NCI-H2107 treated with DMSO at 0.1 percent for 48 hours (cell line): ENCODE measurements around the gene SCAANT1.

Experiments used
- DNase-seq: peaks from one replicate; lab custom pipeline; 2025; ENCODE audit not compliant: unreplicated experiment; lab: John Stamatoyannopoulos, UW

Gene SCAANT1

GRCh38 chr3:63905731-63906620, 6.2 kb downstream of the SCAANT1 start:
- DNase-seq: no peak

- DNase-seq: peak; percentile 36
These were observed 11.7 kb downstream of the SCAANT1 start for GRCh38 chr3:63900459-63900858.

- no peak for DNase-seq
These were observed 12.2 kb downstream of the SCAANT1 start for GRCh38 chr3:63900010-63900409.

DNA sequence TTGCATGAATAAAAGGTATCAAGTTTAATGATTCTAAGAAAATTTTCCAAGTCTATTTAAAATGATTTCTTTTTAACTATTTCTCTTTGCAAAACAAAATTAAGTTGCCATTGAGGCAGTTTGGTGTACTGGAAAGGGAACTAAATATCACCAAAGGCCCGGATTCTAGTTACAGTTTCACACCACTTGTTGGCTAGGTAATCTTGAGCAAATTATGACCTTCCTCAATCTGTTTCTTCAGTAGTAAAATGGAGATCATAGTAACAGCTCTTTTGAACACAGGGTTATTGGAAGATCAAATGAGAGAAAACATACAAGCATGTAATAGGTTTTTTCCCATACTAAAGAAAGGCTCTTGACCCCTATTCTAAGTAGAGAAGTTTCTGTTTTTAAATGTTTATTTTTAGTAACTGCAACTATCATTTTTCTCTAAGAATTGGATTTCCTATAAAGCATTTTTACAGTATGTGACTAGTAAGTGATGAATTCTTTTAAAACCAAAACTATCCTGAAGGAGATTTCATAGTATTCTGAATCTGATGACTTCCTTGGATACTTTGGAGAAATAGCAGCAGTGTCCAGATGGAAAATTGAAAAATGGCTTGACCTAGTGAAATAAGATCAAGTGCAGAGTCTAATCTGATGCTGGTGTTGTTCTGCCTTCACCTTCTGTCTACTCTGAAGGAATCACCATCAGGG, 15.7 kb downstream of the SCAANT1 start:
- no peak for DNase-seq

- no peak for DNase-seq
These were observed 16.6 kb downstream of the SCAANT1 start for GRCh38 chr3:63895422-63896189.

DNA sequence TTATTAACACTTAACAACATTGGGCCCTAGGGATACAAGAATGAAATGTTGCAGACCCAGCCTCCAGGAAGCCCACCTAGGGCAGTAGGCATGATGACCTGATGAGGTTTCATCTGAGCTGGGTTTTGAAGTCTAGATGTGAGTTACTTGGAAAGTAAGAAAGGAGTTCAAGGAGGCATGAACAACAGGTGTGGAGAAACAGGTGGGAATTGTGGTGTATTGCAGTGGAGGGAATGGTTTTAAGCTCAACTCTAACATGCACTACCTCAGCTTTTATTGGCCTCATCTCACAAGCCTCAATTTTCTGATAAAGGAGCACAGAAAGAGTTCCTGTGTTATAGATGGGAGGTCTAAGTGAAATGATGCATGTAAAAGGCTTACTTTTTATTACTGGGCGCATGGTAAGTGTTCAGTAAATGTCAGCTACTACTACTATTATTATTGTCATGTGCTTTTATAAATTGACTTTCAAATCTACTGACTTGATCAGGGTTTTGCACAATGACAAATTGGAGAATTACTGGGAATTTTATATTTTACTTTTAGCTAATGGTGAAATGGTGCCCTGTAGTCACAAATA, 19.3 kb downstream of the SCAANT1 start:
- no peak for DNase-seq

DNA sequence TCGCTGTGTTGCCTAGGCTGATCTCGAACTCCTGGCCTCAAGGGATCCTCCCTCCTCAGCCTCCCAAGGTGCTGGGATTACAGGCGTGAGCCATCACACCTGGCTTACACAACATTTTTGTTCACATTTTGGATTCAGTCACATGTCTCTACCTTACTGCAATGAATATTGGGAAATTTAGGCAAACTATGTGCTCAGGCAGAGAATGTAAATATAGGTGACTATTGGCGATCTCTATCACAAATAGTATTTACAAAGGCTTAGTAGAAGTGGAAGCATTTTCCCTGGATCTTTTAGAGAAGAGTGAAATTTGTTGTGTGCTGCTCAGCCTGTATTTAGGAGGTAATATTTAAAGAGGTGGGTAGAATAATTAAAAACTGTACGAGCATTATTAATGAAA, 20.7 kb downstream of the SCAANT1 start:
- no peak for DNase-seq

DNA sequence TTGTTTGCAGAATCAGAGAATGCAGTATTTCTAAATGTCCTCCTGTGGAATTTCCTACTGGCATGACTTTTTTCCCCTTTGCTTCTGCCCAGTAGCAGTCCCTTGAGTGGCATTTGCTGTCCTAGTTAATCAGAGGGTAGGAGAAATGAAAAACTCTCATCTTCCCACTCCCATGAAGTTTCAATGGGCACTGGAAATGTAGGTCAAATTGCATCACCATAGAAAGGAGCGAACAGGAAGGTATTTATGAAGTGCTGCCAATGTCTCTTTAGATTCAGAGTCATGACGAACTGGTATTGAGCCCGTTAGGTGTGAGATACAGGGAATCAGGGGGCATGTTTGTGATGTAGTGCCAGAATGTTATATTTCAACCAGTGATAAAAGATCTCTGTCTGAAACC, 25.3 kb downstream of the SCAANT1 start:
- DNase-seq: no peak

- no peak for DNase-seq
These were observed 31.5 kb downstream of the SCAANT1 start for GRCh38 chr3:63880653-63881052.

GRCh38 chr3:63878394-63879060, 33.7 kb downstream of the SCAANT1 start:
- no peak for DNase-seq

- DNase-seq: no peak
These were observed 34.3 kb downstream of the SCAANT1 start for GRCh38 chr3:63877737-63878393.

DNA sequence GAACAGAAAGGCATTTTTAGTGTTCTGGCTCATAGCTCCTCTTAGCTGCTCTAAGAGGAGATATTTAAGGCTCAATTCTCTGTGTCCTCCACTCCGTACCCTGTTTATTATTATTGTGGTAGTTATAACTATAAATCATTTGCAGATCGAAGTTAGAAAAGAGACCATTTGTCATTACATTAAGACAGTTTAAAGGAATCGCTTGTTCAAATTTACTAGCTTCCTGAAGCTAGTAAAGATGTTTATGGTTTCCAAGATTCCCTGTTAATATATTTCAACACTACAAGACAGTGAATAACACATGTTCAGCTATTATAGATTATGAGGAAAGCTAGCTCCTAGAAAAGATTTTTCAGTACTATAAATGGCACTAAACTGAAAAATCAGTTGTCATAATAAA, 35.9 kb downstream of the SCAANT1 start:
- no peak for DNase-seq

- DNase-seq: no peak
These were observed 36.7 kb downstream of the SCAANT1 start for GRCh38 chr3:63875510-63875909.

DNA sequence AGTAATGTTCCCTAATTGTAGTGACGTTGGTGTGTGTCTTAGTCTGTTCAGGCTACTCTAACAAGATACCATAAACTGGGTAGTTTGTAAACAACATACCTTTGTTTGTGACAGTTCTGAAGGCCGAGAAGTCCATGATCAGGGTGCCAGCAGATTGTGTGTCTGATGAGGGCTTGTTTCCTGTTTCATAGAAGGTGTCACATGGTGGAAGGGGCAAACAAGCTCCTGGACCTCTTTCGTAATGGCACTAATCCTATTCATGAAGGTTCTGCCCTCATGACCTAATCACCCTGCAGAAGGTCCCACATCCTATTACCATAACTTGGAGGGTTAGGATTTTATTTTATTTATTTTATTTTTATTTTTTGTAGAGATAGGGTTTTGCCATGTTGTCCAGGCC, 37.4 kb downstream of the SCAANT1 start:
- no peak for DNase-seq

GRCh38 chr3:63872135-63872924, 39.9 kb downstream of the SCAANT1 start:
- no peak for DNase-seq

GRCh38 chr3:63870615-63871005, 41.6 kb downstream of the SCAANT1 start:
- DNase-seq: peak; percentile 14

DNA sequence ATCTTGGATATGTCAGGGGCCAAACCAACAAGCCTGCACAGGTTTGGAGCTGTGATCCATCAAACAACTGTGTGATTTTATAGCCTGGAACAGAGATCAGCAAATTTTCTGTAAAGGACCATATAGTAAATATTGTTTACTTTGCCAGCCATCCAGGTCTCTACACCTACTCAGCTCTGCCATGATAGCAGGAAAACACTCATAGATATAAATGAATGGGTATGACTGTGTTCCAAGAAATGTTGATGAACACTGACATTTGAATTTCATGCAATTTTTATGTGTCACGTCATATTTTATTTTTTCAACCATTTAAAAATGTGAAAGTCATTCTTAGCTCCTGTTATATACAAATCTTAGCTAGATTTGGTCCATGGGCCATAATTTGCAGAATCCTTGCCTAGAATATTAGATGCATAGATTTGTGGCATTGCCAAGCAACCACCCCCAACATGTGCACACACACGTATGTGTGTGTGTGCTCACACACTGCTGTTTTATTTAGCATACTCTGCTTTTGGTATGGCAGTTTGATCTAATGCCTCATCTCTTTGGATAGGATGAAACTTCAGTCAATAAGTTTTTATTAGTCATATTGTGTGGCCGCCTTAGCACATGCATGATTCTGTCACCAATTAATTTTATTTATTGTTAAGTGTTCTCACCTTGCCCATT, 42.1 kb downstream of the SCAANT1 start:
- DNase-seq: no peak

DNA sequence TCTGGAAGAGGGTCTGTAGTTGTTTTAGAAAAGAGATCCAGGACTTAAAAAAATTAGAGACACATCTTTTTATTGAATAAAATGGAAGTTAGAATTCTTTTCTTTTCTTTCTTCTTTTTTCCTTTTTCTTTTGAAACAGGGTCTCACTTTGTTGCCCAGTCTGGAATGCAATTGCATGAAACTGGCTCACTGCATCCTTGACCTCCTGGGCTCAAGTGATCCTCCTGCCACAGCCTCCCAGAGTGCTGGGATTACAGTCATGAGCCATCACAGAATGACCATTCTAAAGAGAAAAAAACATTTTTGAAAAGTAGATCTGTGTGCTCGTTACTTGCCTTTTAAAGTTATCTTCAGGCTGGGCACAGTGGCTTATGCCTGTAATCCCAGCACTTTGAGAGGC, 45.0 kb downstream of the SCAANT1 start:
- DNase-seq: no peak

- DNase-seq: no peak
These were observed 47.2 kb downstream of the SCAANT1 start for GRCh38 chr3:63864965-63865327.
